ENCODE results near the gene STK40.

GRCh38 chr1:36301220-36301619 is 84.5 kb downstream of the STK40 start:
- TF ChIP-seq CTCF (IDR thresholded peaks at IDR 0.05) (no peak), POLR2A (IDR thresholded peaks at IDR 0.05) (no peak)

Data from uterus (tissue), 2 donors.